Activated T-helper 2 cell treated with anti-CD3 and anti-CD28 coated beads, Interferon-gamma antibody, Interleukin-2, Interleukin-4, amounts not matched to agents 10 μg/mL and 5 μg/mL and 100 μg/mL, durations not matched to agents 14 hours and 24 hours and 36 hours (primary cell): ENCODE results near the gene APBB2. TPM values are rescaled to one million over a fixed set of nuclear protein-coding genes. Genes with fewer than 3 reads are reported as not detected.

ENCODE experiments used
- DNase-seq: peaks from one replicate; pipeline ENCODE4 v3.0.0; 2021; ENCODE audit warnings: low spot score
- H3K27ac Mint-ChIP-seq: one replicate; pipeline ENCODE4 v1.8.0; 2021; ENCODE audit warnings: mixed read lengths
- H3K27me3 Mint-ChIP-seq: one replicate; pipeline ENCODE4 v1.8.0; 2021; ENCODE audit warnings: low read depth, mixed read lengths
- H3K36me3 Mint-ChIP-seq: one replicate; pipeline ENCODE4 v1.8.0; 2021; ENCODE audit warnings: low read depth, mixed read lengths
- H3K4me1 Mint-ChIP-seq: one replicate; pipeline ENCODE4 v1.8.0; 2021; ENCODE audit warnings: low read depth, mixed read lengths
- H3K4me3 Mint-ChIP-seq: one replicate; pipeline ENCODE4 v1.8.0; 2021; ENCODE audit warnings: low read depth, mild to moderate bottlenecking, moderate library complexity, mixed read lengths
- H3K9me3 Mint-ChIP-seq: one replicate; pipeline ENCODE4 v1.8.0; 2021; ENCODE audit warnings: mixed read lengths
- intact Hi-C: fragments of 100-400 bp; cut with micrococcal nuclease; formaldehyde crosslinking; loops from one replicate; pipeline ENCODE4 v1.15.1; 2023
- total RNA-seq: library from RNA; stranded (reverse); gene quantifications from 2 replicates; pipeline ENCODE4 v1.2.3, GENCODE V29; 2022

APBB2 gene
- total RNA-seq, 1 donor from 2014 or later: 0.73 TPM

DNA sequence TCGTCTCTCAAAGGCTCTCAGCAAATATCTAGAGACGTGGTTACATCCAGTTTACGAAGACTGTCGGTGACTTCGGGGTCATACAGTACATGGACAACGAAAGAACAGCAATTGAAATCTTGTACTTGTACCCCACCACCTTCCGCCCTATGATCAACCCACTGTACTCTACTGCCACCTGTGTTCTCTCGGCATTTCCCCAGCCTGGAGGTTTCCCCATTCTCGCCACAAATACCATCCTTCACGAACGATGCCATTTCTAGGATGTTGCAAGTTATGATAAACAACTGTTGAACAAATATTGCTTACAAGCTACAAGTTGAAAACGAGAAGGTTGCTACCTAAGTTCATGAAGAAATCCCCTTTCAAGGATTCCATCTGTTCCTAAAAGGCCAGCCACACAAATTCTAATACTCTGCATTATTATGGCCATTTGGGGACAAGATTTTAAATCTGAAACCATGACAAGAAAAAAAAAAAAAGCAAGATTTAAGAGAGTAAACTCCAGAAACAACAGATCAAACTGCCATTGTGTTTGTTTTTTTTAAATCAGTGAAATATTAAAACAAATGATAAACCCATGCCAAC is 1.6 kb downstream of the APBB2 start:
- Mint-ChIP-seq H3K4me1 (peaks cover 25% of the 10 kb centered on the region), H3K9me3 (no peaks in the 10 kb centered on the region), H3K27me3 (peaks cover 64% of the 10 kb centered on the region), H3K36me3 (no peaks in the 10 kb centered on the region), H3K4me3 (peak overlapping the region; percentile 41), H3K27ac (no peak overlapping the region)
- intact Hi-C loops: no loop called here
- no peak for DNase-seq

DNA sequence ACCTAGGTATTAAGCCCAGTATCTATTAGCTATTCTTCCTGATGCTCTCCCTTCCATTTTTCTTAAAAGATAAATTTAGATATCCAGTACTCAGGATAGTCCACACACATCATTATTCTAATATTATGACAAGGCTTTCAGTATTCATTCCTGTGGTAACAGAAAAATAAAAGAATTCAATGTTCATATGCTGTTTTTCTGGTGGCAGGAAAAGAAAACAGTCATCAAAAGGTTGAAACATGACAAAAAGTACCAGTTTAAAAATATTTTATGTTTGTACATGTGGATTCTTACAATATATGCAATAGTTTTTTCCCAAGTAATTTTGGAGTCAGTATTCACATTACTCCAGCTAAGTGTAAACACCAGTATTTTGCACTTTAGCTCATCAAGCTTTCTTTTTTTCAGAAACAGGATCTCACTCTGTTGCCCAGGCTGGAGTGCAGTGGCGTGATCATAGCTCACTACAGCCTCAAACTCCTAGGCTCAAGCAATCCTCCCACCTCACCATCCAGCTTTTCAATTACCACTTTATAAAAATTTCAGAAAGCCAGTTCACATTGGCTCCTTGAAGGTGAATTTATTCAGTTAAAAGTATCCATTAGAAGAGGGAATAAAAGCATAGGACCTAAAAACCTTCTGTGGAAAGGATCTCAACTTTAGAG is 2.3 kb downstream of the APBB2 start:
- Mint-ChIP-seq H3K4me3 (no peak overlapping the region), H3K36me3 (no peaks in the 10 kb centered on the region), H3K9me3 (no peaks in the 10 kb centered on the region), H3K27ac (no peak overlapping the region), H3K4me1 (peaks cover 27% of the 10 kb centered on the region), H3K27me3 (peaks cover 57% of the 10 kb centered on the region)
- intact Hi-C loops: no loop called here
- DNase-seq: no peak

DNA sequence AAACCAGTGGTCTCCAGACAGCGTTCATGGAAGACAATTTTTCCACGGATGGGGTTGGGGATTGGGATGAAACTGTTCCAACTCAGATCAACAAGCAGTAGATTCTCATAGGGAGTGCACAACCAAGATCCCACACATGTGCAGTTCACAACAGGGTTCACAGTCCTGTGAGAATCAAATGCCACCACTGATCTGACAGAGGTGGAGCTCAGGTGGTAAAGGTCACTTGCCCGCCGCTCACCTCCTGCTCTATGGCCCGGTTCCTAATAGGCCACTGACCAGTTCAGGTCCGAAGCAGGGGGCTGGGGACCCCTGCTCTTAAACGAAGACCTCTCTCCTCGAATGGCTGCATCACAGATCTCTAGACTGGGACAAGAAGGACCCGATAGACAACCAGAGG is 4.4 kb downstream of the APBB2 start:
- intact Hi-C loops: no loop called here
- peaks cover 42% of the 10 kb centered on the region for H3K27me3 Mint-ChIP-seq
- H3K4me3 Mint-ChIP-seq: no peak overlapping the region
- H3K9me3 Mint-ChIP-seq: no peaks in the 10 kb centered on the region
- no peaks in the 10 kb centered on the region for H3K36me3 Mint-ChIP-seq
- H3K4me1 Mint-ChIP-seq: peaks cover 15% of the 10 kb centered on the region
- H3K27ac Mint-ChIP-seq: no peak overlapping the region
- no peak for DNase-seq

DNA sequence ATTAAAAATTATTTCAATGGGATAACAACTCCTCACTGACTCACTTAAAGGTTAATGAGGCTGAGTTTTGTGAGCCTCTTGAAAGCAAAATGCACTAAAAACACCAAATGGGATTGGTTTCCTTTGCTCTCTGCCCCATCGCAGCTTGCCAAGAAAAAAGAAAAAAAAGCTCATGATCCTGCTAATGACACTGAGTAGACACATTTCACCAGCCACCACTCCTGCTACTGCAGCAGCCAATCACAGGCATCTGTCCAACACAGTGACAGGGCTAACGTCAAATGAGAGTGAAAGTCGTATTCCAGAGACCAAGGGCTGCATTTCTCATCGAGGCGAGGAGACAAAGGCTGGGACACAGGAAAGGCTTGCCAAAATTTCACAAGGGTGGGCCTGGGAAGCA is 5.2 kb downstream of the APBB2 start:
- Mint-ChIP-seq H3K27me3 (peaks cover 37% of the 10 kb centered on the region), H3K36me3 (no peaks in the 10 kb centered on the region), H3K9me3 (no peaks in the 10 kb centered on the region), H3K4me1 (peaks cover 13% of the 10 kb centered on the region), H3K4me3 (no peak overlapping the region), H3K27ac (no peak overlapping the region)
- no peak for DNase-seq
- intact Hi-C loops: no loop called here

DNA sequence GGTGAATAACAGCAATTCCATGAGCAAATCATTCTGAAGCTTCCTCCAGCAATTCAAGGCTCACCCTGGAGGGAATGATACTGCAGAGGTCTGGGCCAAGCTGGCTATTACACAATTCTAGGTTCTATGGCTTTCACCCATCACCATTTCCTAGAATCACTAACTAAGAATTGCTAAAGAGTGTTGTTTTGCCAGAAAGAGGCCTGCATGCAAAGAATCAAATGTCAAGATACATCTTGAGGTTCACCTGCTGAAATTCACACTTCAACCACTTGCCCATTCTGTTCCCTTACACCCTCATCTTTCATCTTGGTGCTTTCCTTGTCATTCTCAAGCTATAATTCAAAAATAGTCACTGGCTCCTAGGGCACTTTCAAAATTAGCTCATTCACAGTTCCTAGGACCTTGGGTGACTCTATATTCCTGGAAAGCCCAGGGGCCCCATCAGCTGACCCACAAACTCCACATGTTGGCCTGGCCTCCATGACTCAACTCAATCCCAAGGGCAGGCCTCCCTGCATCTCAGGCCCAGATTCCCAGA is 7.0 kb downstream of the APBB2 start:
- Mint-ChIP-seq H3K4me1 (peaks cover 4% of the 10 kb centered on the region), H3K27ac (no peak overlapping the region), H3K36me3 (no peaks in the 10 kb centered on the region), H3K27me3 (peaks cover 26% of the 10 kb centered on the region), H3K9me3 (no peaks in the 10 kb centered on the region), H3K4me3 (no peak overlapping the region)
- intact Hi-C loops: loop anchor here (1.0 kb wide), 1 partner anchor 298 kb away; no protein-coding TSS in a partner anchor
- DNase-seq: no peak

DNA sequence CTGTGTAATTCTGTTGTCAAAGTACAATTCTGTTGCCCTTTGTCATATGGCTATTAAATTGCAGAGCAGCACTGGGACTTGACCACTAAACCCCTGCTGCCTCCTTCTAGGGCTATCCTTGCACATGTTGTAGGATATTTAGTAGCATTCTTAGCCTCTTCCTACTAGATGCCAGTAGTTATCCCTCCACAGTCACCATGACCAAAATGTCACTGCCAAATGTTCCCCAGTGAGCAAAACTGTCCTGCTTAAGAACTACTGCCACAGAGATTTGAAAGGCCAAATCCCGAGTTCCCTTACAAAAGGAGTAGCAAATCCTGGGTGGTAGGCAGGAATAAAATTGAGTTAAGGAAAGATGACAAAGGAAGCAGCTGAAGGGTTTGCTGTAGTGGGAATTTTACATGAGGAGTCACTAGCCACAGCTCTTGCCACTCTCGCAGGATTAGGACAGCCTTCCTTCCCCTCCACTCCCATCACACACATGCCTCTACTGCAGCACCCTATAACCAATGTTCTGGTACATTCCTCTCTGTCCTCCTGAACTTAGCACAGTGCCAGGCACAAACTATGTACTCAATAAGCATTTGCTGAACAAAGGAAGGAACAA is 8.4 kb downstream of the APBB2 start:
- Mint-ChIP-seq H3K27ac (no peak overlapping the region), H3K4me3 (no peak overlapping the region), H3K36me3 (no peaks in the 10 kb centered on the region), H3K4me1 (peaks cover 4% of the 10 kb centered on the region), H3K9me3 (no peaks in the 10 kb centered on the region), H3K27me3 (peaks cover 23% of the 10 kb centered on the region)
- intact Hi-C loops: no loop called here
- DNase-seq: no peak

DNA sequence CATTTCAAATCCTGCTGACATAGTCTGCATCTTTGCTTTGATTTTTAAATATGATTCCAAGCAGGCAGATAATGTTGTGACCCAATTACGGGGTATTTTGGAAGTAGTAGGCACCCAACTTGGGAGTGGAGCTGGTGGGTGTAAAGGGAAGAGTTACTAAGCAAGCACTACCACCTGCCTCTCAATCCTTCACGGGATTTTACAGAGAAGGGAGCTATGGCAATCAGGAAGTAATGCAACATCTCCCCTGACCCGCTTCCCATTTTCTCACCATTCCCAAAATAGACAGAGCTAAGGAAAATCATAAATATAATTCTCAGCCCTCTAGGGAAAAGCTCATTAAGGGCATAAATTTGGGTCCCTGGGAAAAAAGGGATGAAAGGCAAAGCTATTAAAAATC is 9.2 kb downstream of the APBB2 start:
- Mint-ChIP-seq H3K36me3 (no peaks in the 10 kb centered on the region), H3K4me1 (peaks cover 4% of the 10 kb centered on the region), H3K4me3 (no peak overlapping the region), H3K9me3 (no peaks in the 10 kb centered on the region), H3K27me3 (peaks cover 23% of the 10 kb centered on the region), H3K27ac (no peak overlapping the region)
- DNase-seq: no peak
- intact Hi-C loops: no loop called here

DNA sequence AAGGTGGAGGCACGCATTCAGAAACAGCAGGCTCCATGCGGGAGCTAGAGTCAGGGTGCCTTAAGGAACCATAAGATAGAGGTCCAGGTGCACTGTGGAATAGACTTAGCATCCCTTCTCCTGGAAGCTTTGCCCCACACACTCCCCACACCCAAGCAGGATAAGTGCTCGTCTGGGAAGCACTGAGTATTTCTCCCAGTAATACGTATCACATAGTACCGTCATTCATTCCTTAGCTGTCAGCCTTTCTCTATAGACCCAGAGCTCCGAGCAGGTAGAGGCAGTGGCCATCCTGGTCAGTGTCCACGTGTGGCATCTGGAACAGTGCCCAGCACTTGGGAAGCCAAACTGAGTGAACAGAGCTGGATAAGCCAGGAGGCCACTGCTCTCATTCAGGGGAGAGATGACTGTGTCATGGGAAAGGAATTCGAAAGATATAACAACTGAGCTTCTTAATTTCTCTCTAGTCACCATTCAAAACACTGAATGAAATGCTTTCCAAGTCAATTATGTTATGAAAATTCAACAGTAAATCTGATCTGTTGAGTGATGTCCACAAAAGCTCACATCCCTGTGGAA is 9.9 kb downstream of the APBB2 start:
- intact Hi-C loops: no loop called here
- Mint-ChIP-seq H3K9me3 (no peaks in the 10 kb centered on the region), H3K27ac (no peak overlapping the region), H3K4me3 (no peak overlapping the region), H3K27me3 (peaks cover 25% of the 10 kb centered on the region), H3K4me1 (peaks cover 4% of the 10 kb centered on the region), H3K36me3 (no peaks in the 10 kb centered on the region)
- DNase-seq: no peak

DNA sequence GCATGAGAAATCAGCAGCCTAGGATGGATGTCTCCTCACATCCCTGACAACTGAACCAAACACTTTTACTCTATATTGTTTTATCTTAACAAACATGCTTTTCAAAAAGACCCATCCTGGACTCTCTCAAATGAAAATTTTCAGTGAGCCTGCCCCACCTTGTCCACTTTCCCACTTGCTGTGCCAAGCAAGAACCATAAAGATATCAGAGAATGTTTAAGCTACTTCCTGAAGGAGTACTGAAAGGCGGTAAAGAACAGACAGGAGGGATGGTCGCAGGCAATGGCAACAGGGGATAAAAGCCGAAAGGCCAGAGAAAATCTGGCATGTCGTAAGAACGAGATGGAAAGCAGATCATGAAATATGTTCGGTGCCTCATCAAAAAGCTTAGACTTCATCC is 10.5 kb downstream of the APBB2 start:
- Mint-ChIP-seq H3K9me3 (no peaks in the 10 kb centered on the region), H3K4me3 (no peak overlapping the region), H3K4me1 (peaks cover 4% of the 10 kb centered on the region), H3K27me3 (peaks cover 19% of the 10 kb centered on the region), H3K27ac (no peak overlapping the region), H3K36me3 (no peaks in the 10 kb centered on the region)
- intact Hi-C loops: no loop called here
- DNase-seq: no peak

DNA sequence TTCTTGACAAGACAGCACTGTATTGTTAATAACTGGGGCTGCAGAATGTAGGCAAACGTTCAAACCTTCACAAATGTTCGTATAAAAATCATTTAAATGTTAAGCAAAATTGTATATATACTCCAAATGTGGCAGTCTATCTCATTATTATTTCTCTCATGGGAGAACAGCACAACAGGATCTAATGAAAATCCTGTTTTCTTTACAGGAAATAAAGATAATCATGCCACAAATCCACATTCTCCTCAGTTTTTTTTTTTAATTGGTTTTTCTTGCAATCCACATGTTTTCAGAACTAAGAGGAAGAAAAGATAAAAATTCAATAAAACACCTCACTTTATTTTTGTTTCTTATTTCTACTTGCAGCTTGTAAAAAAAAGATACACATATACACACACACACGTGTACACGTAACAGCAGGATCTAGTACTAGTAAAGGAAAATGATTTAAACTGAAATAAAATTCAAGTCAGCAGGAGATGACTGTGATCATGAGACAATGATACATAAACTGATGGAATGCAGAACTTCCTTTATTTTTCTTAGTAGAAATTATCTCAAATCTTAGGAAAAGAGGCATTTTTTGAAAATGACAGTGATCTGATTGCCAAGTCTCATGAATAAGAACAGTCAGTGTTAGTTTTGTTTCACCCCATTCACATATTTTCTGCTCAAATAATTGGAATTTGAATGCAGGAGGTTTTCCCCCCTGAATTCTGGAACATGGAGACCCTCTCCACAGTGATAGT is 11.3 kb downstream of the APBB2 start:
- Mint-ChIP-seq H3K27ac (no peak overlapping the region), H3K9me3 (no peaks in the 10 kb centered on the region), H3K27me3 (peaks cover 18% of the 10 kb centered on the region), H3K36me3 (no peaks in the 10 kb centered on the region), H3K4me3 (no peak overlapping the region), H3K4me1 (peaks cover 2% of the 10 kb centered on the region)
- no peak for DNase-seq
- intact Hi-C loops: no loop called here

DNA sequence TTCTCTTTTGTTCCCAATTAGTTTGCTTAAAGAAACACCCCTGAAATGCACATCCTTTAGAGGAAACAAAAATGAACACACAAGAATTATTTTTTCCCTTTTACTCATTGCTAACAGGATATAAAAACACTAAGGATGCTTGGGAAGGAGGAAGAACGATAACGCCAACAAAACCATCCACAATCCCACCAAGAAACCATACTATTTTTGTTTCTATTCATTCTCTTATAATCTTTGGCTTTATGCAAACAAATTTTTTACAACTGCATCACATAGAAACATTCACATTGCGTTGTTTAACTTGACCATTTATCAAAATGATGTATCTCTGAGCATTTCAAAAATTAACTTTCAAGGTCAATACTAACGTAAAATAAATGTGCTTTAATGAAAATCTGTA is 12.0 kb downstream of the APBB2 start:
- Mint-ChIP-seq H3K4me3 (no peak overlapping the region), H3K27me3 (peaks cover 22% of the 10 kb centered on the region)

DNA sequence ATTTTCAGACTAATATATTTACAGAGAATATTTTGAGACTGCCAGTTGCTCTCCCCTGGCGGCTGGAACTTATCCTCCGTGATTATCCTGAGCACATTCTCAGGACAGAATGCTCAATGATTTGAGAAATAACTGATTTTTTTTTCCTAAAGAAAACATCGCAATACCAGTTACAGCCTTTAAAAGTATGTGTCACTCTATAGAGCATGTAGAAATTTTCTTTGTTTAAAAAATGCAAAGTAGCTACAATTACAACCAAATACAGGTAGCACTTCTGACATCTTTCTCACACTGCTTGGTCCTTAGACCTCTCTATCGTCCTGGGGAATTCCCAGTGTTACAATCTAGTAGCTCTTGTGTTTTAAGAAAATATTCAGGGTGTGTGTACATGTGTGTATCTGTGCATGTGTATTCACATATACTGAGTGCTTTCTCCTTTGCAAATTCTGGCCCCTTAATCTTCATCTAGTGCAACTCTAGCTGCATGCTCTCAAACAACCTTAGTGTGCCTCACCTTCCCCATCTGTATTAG is 13.8 kb downstream of the APBB2 start:
- no peaks in the 10 kb centered on the region for H3K9me3 Mint-ChIP-seq
- intact Hi-C loops: no loop called here
- no peaks in the 10 kb centered on the region for H3K36me3 Mint-ChIP-seq
- H3K4me1 Mint-ChIP-seq: no peaks in the 10 kb centered on the region
- no peak overlapping the region for H3K27ac Mint-ChIP-seq
- H3K4me3 Mint-ChIP-seq: no peak overlapping the region
- DNase-seq: no peak
- peaks cover 19% of the 10 kb centered on the region for H3K27me3 Mint-ChIP-seq

More for the DNA sequence above, 12.0 kb downstream of the APBB2 start:
- no peak overlapping the region for H3K27ac Mint-ChIP-seq
- no peaks in the 10 kb centered on the region for H3K9me3 Mint-ChIP-seq
- no peaks in the 10 kb centered on the region for H3K36me3 Mint-ChIP-seq
- intact Hi-C loops: no loop called here
- no peaks in the 10 kb centered on the region for H3K4me1 Mint-ChIP-seq
- no peak for DNase-seq
